Body of pancreas (tissue), 4 donors: ENCODE results near the gene BRD3.

Experiments
- POLR2A ChIP-seq, 3 donors: fragments of 450-650 bp; IDR thresholded peaks; one replicate each; pipeline ENCODE4 v1.6.1; 2016; ENCODE audit warnings: antibody characterized with exemption in 3 of 3, mild to moderate bottlenecking in 2 of 3
- TF ChIP-seq, protein P1 (sequence below), 7 experiments: fragments of 450-650 bp in 4 of 7; fragments of 200-600 bp in 3 of 7; sonication (generic) in 3 of 7; IDR thresholded peaks; one replicate each; pipeline ENCODE4 v1.5.1; 2016 to 2019; ENCODE audit warnings: antibody characterized with exemption in 7 of 7

DNA sequence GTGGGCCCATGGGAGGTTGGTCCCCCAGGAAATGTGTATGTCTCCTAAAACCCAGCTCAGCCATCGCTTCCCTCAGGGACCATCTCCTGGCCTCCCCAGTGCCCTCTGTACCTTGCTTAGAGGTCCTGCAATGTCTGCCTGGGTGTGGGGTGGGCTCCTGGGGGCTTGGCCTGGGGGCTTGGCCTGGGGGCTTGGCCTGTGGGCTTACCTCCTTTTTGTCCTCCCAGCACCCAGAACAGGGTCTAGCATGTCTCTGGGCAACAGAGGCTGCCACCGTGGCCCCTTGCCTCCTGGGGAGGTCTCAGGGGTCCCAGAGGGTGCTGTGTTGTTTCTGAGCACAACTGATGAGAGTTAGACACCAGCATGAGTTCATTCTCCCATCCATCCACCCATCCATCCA, 65.0 kb downstream of the BRD3 start:
- TF ChIP-seq, protein P1, sequence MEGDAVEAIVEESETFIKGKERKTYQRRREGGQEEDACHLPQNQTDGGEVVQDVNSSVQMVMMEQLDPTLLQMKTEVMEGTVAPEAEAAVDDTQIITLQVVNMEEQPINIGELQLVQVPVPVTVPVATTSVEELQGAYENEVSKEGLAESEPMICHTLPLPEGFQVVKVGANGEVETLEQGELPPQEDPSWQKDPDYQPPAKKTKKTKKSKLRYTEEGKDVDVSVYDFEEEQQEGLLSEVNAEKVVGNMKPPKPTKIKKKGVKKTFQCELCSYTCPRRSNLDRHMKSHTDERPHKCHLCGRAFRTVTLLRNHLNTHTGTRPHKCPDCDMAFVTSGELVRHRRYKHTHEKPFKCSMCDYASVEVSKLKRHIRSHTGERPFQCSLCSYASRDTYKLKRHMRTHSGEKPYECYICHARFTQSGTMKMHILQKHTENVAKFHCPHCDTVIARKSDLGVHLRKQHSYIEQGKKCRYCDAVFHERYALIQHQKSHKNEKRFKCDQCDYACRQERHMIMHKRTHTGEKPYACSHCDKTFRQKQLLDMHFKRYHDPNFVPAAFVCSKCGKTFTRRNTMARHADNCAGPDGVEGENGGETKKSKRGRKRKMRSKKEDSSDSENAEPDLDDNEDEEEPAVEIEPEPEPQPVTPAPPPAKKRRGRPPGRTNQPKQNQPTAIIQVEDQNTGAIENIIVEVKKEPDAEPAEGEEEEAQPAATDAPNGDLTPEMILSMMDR (IDR thresholded peaks at IDR 0.05) = no peak
- TF ChIP-seq POLR2A (IDR thresholded peaks at IDR 0.05) = no peak
